Measurements from ENCODE around the gene E2F8. TPM values are rescaled to one million over a fixed set of nuclear protein-coding genes. Genes with fewer than 3 reads are reported as not detected.

E2F8 gene
- total RNA-seq, 1 donor from 2014 or later = 0.34 TPM

DNA sequence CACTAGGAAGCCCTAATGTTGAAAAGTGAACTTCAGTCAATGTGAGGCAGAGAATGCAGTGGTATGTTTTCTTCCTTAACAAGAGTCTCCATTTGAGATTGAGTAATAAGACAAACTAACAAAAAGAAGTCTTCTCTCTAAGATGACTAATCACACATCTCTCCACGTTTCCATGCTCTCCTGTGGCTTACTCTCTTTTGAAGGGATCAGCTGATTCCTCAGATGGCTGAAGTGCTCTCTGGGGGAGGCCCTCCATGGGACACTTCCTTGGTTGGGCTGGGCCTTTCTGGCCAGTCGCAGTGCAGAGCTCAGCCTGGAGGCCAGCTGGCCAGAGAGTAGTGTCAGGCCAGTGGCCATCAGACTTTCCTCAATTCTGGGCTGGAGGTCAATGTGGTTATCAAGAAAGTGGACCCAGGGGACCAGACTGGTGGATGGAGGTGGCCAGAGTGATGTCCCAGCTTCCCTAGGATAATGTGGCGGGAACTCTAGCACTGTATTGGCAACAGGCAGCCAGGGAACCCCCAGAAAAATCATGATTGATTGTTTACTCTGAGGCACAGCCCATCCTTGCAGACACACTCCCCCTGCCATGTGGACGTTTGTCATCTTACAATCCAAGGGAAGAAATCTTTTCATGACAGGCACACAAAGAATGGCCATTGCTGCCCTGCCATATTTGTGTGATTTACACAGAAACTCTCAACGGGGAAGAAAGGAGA lies 53.5 kb downstream of the E2F8 start:
- peaks cover 2% of the 10 kb centered on the region for H3K9me3 Mint-ChIP-seq (ENCODE audit: unreplicated experiment)
- TF ChIP-seq, protein P1, sequence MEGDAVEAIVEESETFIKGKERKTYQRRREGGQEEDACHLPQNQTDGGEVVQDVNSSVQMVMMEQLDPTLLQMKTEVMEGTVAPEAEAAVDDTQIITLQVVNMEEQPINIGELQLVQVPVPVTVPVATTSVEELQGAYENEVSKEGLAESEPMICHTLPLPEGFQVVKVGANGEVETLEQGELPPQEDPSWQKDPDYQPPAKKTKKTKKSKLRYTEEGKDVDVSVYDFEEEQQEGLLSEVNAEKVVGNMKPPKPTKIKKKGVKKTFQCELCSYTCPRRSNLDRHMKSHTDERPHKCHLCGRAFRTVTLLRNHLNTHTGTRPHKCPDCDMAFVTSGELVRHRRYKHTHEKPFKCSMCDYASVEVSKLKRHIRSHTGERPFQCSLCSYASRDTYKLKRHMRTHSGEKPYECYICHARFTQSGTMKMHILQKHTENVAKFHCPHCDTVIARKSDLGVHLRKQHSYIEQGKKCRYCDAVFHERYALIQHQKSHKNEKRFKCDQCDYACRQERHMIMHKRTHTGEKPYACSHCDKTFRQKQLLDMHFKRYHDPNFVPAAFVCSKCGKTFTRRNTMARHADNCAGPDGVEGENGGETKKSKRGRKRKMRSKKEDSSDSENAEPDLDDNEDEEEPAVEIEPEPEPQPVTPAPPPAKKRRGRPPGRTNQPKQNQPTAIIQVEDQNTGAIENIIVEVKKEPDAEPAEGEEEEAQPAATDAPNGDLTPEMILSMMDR (IDR thresholded peaks at IDR 0.05; ENCODE audit: partially characterized antibody, unreplicated experiment) = no peak
- H3K27ac Mint-ChIP-seq (ENCODE audit: unreplicated experiment) = no peak overlapping the region
- DNase-seq = no peak
- H3K4me1 Mint-ChIP-seq (ENCODE audit: low read depth, unreplicated experiment) = peaks cover 19% of the 10 kb centered on the region
- peaks cover 4% of the 10 kb centered on the region for H3K27me3 Mint-ChIP-seq (ENCODE audit: unreplicated experiment)
- no peaks in the 10 kb centered on the region for H3K36me3 Mint-ChIP-seq (ENCODE audit: unreplicated experiment)
- H3K4me3 Mint-ChIP-seq (ENCODE audit: unreplicated experiment) = no peak overlapping the region

GRCh38 chr11:19185516-19186052 lies 55.2 kb downstream of the E2F8 start:
- Mint-ChIP-seq H3K9me3 (ENCODE audit: unreplicated experiment) (peaks cover 2% of the 10 kb centered on the region), H3K36me3 (ENCODE audit: unreplicated experiment) (no peaks in the 10 kb centered on the region), H3K27ac (ENCODE audit: unreplicated experiment) (no peak overlapping the region), H3K4me3 (ENCODE audit: unreplicated experiment) (no peak overlapping the region), H3K27me3 (ENCODE audit: unreplicated experiment) (peaks cover 4% of the 10 kb centered on the region), H3K4me1 (ENCODE audit: low read depth, unreplicated experiment) (peaks cover 19% of the 10 kb centered on the region)
- TF ChIP-seq, protein P1 (IDR thresholded peaks at IDR 0.05; ENCODE audit: partially characterized antibody, unreplicated experiment) = no peak
- DNase-seq = no peak

DNA sequence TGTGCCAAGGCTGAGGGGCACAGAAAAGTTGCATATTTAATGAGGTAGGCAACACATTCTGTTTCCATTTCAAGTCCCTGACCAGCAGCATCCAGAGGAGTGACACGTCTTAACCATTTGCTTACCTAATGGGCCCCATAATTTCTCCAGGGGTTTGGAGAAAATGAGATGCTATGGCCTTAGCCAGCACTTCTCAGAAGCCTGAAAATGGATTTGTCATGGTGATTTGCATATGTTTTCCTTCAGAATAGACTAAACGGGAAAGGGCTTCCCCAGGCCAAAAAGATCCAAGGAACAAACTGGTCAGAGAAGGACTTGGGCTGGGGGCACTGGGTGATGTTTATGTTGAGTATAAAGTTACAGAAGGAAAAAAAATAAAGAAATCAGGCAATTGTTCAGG lies 55.7 kb downstream of the E2F8 start:
- Mint-ChIP-seq H3K36me3 (ENCODE audit: unreplicated experiment) (no peaks in the 10 kb centered on the region), H3K9me3 (ENCODE audit: unreplicated experiment) (peaks cover 2% of the 10 kb centered on the region), H3K27me3 (ENCODE audit: unreplicated experiment) (peaks cover 4% of the 10 kb centered on the region), H3K4me3 (ENCODE audit: unreplicated experiment) (no peak overlapping the region), H3K4me1 (ENCODE audit: low read depth, unreplicated experiment) (peaks cover 19% of the 10 kb centered on the region), H3K27ac (ENCODE audit: unreplicated experiment) (peak overlapping the region; percentile 18)
- TF ChIP-seq, protein P1 (IDR thresholded peaks at IDR 0.05; ENCODE audit: partially characterized antibody, unreplicated experiment) = no peak
- DNase-seq = no peak

DNA sequence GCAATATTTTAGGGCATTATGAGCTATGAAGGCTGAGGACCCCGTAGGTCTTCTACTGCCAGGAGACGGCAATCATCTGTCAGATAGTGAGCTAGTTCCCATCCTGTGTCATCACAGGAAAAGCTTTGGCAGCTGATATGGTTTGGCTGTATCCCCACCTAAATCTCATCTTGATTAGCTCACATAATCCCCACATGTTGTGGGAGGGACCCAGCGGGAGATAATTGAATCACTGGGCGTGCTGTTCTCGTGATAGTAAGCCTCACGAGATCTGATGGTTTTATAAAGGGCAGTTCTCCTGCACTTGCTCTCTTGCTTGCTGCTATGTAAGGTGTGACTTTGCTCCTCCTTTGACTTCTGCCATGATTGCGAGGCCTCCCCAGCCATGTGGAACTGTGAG lies 57.1 kb downstream of the E2F8 start:
- H3K27me3 Mint-ChIP-seq (ENCODE audit: unreplicated experiment) = peaks cover 4% of the 10 kb centered on the region
- H3K4me3 Mint-ChIP-seq (ENCODE audit: unreplicated experiment) = no peak overlapping the region
- no peaks in the 10 kb centered on the region for H3K36me3 Mint-ChIP-seq (ENCODE audit: unreplicated experiment)
- no peak overlapping the region for H3K27ac Mint-ChIP-seq (ENCODE audit: unreplicated experiment)
- H3K9me3 Mint-ChIP-seq (ENCODE audit: unreplicated experiment) = peaks cover 2% of the 10 kb centered on the region
- TF ChIP-seq, protein P1 (IDR thresholded peaks at IDR 0.05; ENCODE audit: partially characterized antibody, unreplicated experiment) = no peak
- no peak for DNase-seq
- peaks cover 19% of the 10 kb centered on the region for H3K4me1 Mint-ChIP-seq (ENCODE audit: low read depth, unreplicated experiment)

GRCh38 chr11:19181531-19182261 lies 59.0 kb downstream of the E2F8 start:
- peaks cover 2% of the 10 kb centered on the region for H3K9me3 Mint-ChIP-seq (ENCODE audit: unreplicated experiment)
- TF ChIP-seq, protein P1 (IDR thresholded peaks at IDR 0.05; ENCODE audit: partially characterized antibody, unreplicated experiment) = no peak
- no peaks in the 10 kb centered on the region for H3K36me3 Mint-ChIP-seq (ENCODE audit: unreplicated experiment)
- H3K27me3 Mint-ChIP-seq (ENCODE audit: unreplicated experiment) = peaks cover 4% of the 10 kb centered on the region
- peaks cover 13% of the 10 kb centered on the region for H3K4me1 Mint-ChIP-seq (ENCODE audit: low read depth, unreplicated experiment)
- H3K27ac Mint-ChIP-seq (ENCODE audit: unreplicated experiment) = no peak overlapping the region
- H3K4me3 Mint-ChIP-seq (ENCODE audit: unreplicated experiment) = no peak overlapping the region
- no peak for DNase-seq

Measured in glutamatergic neuron (in vitro differentiated cells).